CD4-positive, alpha-beta T cell treated with Interleukin-1 beta for 1 hour (primary cell): Measurements from ENCODE around the gene ENC1.

Experiments used
- DNase-seq, 2 donors: peaks; one replicate each; pipeline ENCODE4 v3.0.0-alpha.2; 2020 to 2022

Gene ENC1

GRCh38 chr5:74655716-74656115 lies 15.2 kb upstream of the ENC1 start:
- no peak for DNase-seq

GRCh38 chr5:74655206-74655605 lies 14.7 kb upstream of the ENC1 start:
- DNase-seq, result no peak

- no peak for DNase-seq
Measured at GRCh38 chr5:74653991-74654390, 13.5 kb upstream of the ENC1 start.

- no peak for DNase-seq
Measured at GRCh38 chr5:74652576-74652975, 12.0 kb upstream of the ENC1 start.

GRCh38 chr5:74651710-74652109 lies 11.2 kb upstream of the ENC1 start:
- no peak for DNase-seq

GRCh38 chr5:74649421-74649973 lies 9.0 kb upstream of the ENC1 start:
- DNase-seq, result no peak

- peak; percentile 23 to 68 for DNase-seq
Measured at GRCh38 chr5:74648835-74649293, 8.3 kb upstream of the ENC1 start.

- DNase-seq, result no peak
Measured at GRCh38 chr5:74647096-74647495, 6.6 kb upstream of the ENC1 start.

- peak in 1 of 2 donors; percentile 43 for DNase-seq
Measured at GRCh38 chr5:74643111-74643562, 2.6 kb upstream of the ENC1 start.

GRCh38 chr5:74642543-74642863 lies 2.0 kb upstream of the ENC1 start:
- no peak for DNase-seq

- peak; percentile 12 to 14 for DNase-seq
Measured at GRCh38 chr5:74641735-74642542, 1.4 kb upstream of the ENC1 start.

- peak; percentile 24 to 51 for DNase-seq
Measured at GRCh38 chr5:74640954-74641734, 616 bp upstream of the ENC1 start.

GRCh38 chr5:74639807-74640449 lies 600 bp downstream of the ENC1 start:
- DNase-seq, result peak; percentile 30 to 38

GRCh38 chr5:74638970-74639806 lies 1.3 kb downstream of the ENC1 start:
- DNase-seq, result no peak

GRCh38 chr5:74638544-74638969 lies 2.0 kb downstream of the ENC1 start:
- DNase-seq, result no peak

GRCh38 chr5:74636552-74636951 lies 4.0 kb downstream of the ENC1 start:
- no peak for DNase-seq

GRCh38 chr5:74636149-74636548 lies 4.4 kb downstream of the ENC1 start:
- DNase-seq, result no peak

GRCh38 chr5:74634611-74635286 lies 5.8 kb downstream of the ENC1 start:
- no peak for DNase-seq

GRCh38 chr5:74633695-74634094 lies 6.8 kb downstream of the ENC1 start:
- DNase-seq, result no peak

GRCh38 chr5:74632947-74633356 lies 7.6 kb downstream of the ENC1 start:
- DNase-seq, result no peak

- peak; percentile 41 to 53 for DNase-seq
Measured at GRCh38 chr5:74631081-74631953, 9.2 kb downstream of the ENC1 start.
